Left ventricle myocardium inferior (tissue), 1 donor: ENCODE data around the gene ELAPOR2. TPM values are rescaled to one million over a fixed set of nuclear protein-coding genes. Genes with fewer than 3 reads are reported as not detected.
"Not testable (repeated sequence)": the region's sequence is repeated elsewhere in the genome, so short reads cannot be mapped to it uniquely, and the experiment has no call there.

Experiments used
- DNase-seq: peaks from one replicate; pipeline ENCODE4 v3.0.0-alpha.2; 2020
- H3K27ac ChIP-seq: fragments of 200-600 bp; replicated peaks from 2 replicates; pipeline ENCODE4 v1.8.0; 2021
- H3K27me3 ChIP-seq: fragments of 200-600 bp; 2 replicates; pipeline ENCODE4 v1.8.0; 2021; ENCODE audit warnings: low read depth
- H3K36me3 ChIP-seq: fragments of 200-600 bp; 2 replicates; pipeline ENCODE4 v1.8.0; 2021
- H3K4me1 ChIP-seq: fragments of 200-600 bp; 2 replicates; pipeline ENCODE4 v1.8.0; 2021
- H3K4me3 ChIP-seq: fragments of 200-600 bp; 2 replicates; pipeline ENCODE4 v1.8.0; 2021; ENCODE audit warnings: mild to moderate bottlenecking, moderate library complexity
- H3K9me3 ChIP-seq: fragments of 200-600 bp; replicated peaks from 2 replicates; pipeline ENCODE4 v1.8.0; 2021
- CTCF ChIP-seq: fragments of 200-600 bp; IDR thresholded peaks from 2 replicates; pipeline ENCODE4 v1.8.0; 2021; ENCODE audit warnings: antibody characterized with exemption, mild to moderate bottlenecking, borderline replicate concordance
- intact Hi-C: fragments of 100-400 bp; cut with micrococcal nuclease; formaldehyde crosslinking; loops from one replicate; pipeline ENCODE4 v1.11.0; 2022
- total RNA-seq: library from RNA; stranded (reverse); fragmentation: NEBNext Ultra II Directional; extraction: Animal tissue kit (Norgen Biotek cat#: 25700); gene quantifications from one replicate; pipeline ENCODE4 v1.2.1, GENCODE V29; 2021
- donor health status: DM: no; HTN: yes; CAD: no; lungs with severe emphysema.

ELAPOR2 gene
- total RNA-seq, 1 donor from 2014 or later: 3.9 TPM

DNA sequence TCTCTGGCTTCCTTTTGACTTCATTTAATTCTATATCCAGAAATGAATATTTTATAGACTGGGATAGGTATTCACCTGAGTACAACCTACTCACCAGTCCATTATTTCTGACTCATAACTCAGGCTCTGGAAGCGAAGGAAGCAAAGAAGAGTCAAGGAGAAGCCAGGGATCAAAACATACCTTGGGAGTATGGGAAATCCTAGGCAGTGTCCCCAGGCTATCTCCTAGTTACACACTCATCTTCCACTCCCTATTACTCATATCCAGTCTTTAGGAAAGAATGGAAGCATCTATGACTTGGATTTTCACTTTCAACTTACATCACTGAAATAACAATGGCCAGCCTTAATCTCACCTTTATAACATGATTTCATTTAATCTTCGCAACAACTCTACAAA, 40.9 kb upstream of the ELAPOR2 start:
- no peak for DNase-seq
- no peaks in the 10 kb centered on the region for H3K36me3 ChIP-seq
- no peaks in the 10 kb centered on the region for H3K27me3 ChIP-seq
- H3K4me1 ChIP-seq: no peaks in the 10 kb centered on the region
- no peak overlapping the region for H3K27ac ChIP-seq
- no peak overlapping the region for H3K4me3 ChIP-seq
- no peak for TF ChIP-seq CTCF
- intact Hi-C loops: no loop called here
- peaks cover 1% of the 10 kb centered on the region for H3K9me3 ChIP-seq

DNA sequence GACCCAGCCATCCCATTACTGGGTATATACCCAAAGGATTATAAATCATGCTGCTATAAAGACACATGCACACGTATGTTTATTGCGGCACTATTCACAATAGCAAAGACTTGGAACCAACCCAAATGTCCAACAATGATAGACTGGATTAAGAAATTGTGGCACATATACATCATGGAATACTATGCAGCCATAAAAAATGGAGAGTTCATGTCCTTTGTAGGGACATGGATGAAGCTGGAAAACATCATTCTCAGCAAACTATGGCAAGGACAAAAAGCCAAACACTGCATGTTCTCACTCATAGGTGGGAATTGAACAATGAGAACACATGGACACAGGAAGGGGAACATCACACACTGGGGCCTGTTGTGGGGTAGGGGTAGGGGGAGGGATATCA, 37.9 kb upstream of the ELAPOR2 start:
- H3K27me3 ChIP-seq, H3K9me3 ChIP-seq, H3K4me1 ChIP-seq, H3K27ac ChIP-seq, intact Hi-C loops, H3K4me3 ChIP-seq, DNase-seq, H3K36me3 ChIP-seq: not testable (repeated sequence)

DNA sequence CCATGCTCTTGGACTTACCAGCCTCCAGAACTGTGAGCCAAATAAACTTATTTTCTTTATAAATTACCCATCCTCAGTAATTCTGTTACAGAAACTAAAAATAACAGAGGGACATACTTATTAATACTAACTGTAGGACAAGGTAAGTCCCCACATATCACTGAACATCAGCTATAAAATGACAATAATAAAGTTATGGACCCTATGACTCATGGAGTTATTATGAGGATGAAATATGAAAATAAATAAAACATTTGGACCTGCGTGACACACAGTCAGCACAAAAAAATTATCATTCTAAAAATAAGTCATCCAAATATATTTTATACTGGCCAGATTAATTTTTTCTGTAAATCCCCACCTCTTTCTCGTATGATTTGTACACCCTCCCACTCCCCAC, 34.9 kb upstream of the ELAPOR2 start:
- no peak for TF ChIP-seq CTCF
- Histone ChIP-seq H3K4me3 (no peak overlapping the region), H3K27me3 (no peaks in the 10 kb centered on the region), H3K27ac (no peak overlapping the region), H3K4me1 (no peaks in the 10 kb centered on the region), H3K9me3 (no peaks in the 10 kb centered on the region), H3K36me3 (no peaks in the 10 kb centered on the region)
- intact Hi-C loops: no loop called here
- no peak for DNase-seq

- H3K4me1 ChIP-seq: no peaks in the 10 kb centered on the region
- no peaks in the 10 kb centered on the region for H3K9me3 ChIP-seq
- intact Hi-C loops: no loop called here
- H3K36me3 ChIP-seq: no peaks in the 10 kb centered on the region
- no peak overlapping the region for H3K27ac ChIP-seq
- no peak for TF ChIP-seq CTCF
- no peak for DNase-seq
- no peak overlapping the region for H3K4me3 ChIP-seq
- H3K27me3 ChIP-seq: no peaks in the 10 kb centered on the region
These were observed 33.2 kb upstream of the ELAPOR2 start for GRCh38 chr7:87092568-87093091.

DNA sequence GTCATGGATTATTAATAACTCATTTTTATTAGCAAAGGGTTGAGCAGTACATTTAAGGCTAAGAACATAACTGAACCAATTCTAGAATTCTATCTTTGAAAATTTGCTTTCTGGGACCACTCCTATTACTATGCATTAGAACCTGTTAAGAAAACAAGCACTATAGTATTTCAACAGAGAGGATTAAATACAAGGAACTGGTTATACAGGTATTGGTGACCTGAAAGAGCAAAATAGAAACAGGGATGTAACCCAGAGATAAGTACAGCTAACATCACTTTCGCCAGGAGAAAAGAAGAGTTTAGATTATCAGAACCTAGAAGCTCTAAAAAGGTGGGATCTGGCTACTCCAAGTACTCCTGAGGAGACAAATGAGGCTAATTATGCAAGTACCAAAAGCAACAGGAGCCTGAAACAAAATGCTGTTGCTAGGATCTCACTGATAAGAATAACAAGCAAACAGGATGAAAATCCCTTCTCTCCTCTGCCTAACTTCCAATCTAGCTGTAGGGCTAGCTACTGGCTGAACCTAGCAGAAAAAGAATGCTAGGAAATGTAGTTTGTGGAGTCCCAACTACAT, 32.1 kb upstream of the ELAPOR2 start:
- no peak overlapping the region for H3K27ac ChIP-seq
- TF ChIP-seq CTCF: no peak
- H3K36me3 ChIP-seq: no peaks in the 10 kb centered on the region
- no peaks in the 10 kb centered on the region for H3K27me3 ChIP-seq
- H3K4me3 ChIP-seq: no peak overlapping the region
- intact Hi-C loops: no loop called here
- no peak for DNase-seq
- H3K4me1 ChIP-seq: no peaks in the 10 kb centered on the region
- no peaks in the 10 kb centered on the region for H3K9me3 ChIP-seq

DNA sequence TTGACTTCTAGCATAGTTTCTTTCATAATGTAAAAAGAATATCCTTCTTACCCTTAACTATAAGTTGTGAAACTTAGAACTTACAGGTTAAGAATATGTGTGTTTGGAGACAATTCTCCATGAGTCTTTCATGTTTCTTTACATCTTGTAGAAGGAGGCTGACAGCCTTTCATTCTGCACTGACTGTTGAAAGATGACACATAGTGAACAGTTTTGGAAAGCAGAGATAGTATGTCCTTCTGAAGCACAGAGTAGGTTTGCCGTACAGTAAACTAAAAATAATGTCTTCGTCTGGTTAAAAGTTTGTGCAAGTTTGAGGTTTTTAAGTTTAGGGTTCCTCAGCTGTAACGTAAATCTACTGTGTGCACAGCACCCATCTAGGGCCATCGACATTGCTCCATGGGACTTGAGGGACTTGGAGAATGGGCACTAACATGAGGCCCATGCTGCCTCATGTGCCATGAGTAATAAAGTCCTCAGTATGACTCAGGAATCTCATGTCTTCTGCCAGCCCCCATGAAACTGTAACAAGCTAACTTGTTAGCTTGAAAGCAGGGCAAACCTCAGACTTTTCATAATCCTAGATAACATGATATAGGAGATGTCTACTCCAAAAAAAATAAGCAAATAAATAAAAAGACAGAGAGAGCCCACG, 24.5 kb upstream of the ELAPOR2 start:
- no peak overlapping the region for H3K27ac ChIP-seq
- intact Hi-C loops: no loop called here
- no peaks in the 10 kb centered on the region for H3K36me3 ChIP-seq
- DNase-seq: no peak
- H3K27me3 ChIP-seq: no peaks in the 10 kb centered on the region
- no peaks in the 10 kb centered on the region for H3K9me3 ChIP-seq
- H3K4me3 ChIP-seq: no peak overlapping the region
- TF ChIP-seq CTCF: no peak
- H3K4me1 ChIP-seq: no peaks in the 10 kb centered on the region
